IPS DF 4.7 (cell line): ENCODE measurements around the gene EPS15.
"Not testable (repeated sequence)": the region's sequence is repeated elsewhere in the genome, so short reads cannot be mapped to it uniquely, and the experiment has no call there.

ENCODE experiments used
- DNase-seq: peaks from one replicate; pipeline ENCODE4 v3.0.0-alpha.2; 2013; ENCODE audit warnings: low spot score; ENCODE audit errors: extremely low read depth

Gene EPS15

DNA sequence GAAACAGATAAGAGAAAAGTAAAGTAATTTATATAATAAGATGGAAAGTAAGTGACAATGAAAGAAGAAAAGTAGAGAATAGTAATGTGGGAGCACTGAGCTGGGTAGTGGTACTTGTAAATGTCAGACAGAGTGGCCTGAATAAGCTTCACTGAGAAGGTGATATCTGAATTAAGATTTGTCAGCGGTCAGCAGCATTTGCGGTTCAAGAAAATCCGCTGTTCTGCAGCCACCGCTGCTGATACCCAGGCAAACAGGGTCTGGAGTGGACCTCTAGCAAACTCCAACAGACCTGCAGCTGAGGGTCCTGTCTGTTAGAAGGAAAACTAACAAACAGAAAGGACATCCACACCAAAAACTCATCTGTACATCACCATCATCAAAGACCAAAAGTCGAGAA is 132.8 kb downstream of the EPS15 start:
- not testable (repeated sequence) for DNase-seq

GRCh38 chr1:51385776-51386175 is 133.3 kb downstream of the EPS15 start:
- DNase-seq = no peak

GRCh38 chr1:51381964-51382363 is 137.1 kb downstream of the EPS15 start:
- no peak for DNase-seq

DNA sequence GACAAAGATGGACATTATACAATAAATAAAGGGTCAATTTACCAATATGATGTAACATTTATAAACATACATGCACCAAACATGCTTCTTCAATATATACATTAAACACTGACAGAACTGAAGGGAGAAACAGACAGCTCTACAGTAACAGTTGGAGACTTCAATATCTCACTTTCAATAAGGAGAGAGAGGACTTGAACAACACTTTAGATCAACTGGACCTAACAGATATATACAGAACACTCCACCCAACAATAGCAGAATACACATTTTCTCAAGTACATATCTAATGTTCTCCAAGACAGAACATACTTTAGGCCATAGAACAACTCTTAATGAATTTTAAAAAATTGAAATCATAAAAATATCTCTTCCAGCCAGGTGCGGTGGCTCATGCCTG is 138.1 kb downstream of the EPS15 start:
- no peak for DNase-seq

- no peak for DNase-seq
Measured at GRCh38 chr1:51378871-51379270, 140.2 kb downstream of the EPS15 start.

DNA sequence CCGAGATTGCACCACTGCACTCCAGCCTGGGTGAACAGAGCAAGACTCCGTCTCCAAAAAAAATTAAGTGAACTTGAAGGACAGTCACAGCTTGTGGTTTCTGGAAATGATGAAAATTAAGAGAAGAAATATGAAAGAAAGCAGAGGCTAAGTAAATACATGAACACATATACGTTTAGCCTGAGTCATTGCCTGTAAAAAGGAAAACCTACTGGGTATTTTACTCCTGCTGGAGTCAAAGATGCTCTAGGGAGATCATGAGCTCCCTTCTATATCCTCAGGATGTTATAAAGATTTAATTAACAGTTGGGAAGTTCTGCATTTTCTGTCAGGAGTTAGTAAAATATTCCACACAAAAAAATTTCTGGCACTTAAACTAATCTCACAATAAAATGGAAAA is 145.2 kb downstream of the EPS15 start:
- DNase-seq = no peak

DNA sequence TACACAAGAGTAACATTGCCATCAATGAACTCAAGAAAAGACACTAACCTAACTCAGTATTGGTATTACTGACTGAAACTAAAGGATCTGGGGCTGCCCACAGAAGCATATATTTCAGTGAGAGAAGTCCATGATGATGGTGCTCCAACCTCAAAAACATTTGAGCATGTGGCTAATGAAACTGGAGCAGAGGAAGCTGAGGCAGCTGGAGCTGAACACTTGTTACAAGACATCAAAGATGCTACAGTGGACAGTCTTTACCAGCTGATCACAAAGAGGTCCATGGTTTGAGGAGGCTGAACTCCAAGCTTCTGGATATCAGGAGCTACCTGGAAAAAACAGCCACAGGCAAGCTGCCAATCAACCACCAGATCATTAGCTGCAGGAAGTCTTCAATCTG is 146.5 kb downstream of the EPS15 start:
- DNase-seq = no peak

DNA sequence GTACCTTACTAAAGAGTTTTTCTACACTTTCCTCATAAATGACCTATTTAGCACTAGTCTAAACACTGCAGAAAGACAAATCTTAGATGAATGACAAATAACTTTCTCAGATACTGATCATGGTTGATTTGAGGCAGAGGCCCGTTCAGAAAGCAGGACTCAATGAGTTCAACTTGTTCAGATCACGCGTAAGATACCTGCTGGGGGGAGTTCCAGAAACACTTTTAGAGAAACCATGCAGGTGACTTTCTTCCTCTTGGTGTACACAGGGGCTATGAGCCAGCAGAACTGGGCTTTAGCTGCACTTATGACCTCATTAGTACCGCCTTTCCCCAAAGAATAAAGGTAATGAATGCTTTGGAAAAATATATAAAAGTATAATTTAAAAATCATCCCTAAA is 149.9 kb downstream of the EPS15 start:
- DNase-seq = no peak

GRCh38 chr1:51365774-51366173 is 153.3 kb downstream of the EPS15 start:
- DNase-seq = no peak

DNA sequence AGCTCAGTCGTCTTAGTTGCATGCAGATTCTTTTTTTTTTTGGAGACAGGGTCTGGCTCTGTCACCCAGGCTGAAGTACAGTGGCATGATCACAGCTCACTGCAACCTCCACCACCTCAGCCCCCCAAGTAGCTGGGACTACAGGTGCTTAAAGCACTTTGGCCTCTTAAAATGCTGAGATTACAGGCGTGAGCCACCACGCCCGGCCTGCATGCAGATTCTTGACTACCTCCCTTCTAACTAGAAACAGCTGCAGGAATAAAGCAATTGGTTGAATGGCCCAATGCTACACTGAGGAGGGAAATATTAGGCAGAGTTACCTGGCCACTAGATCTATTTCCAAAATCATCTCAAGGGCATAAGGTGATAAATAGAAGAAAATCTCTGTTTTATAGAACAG is 159.2 kb downstream of the EPS15 start:
- DNase-seq = no peak

GRCh38 chr1:51355382-51355781 is 163.7 kb downstream of the EPS15 start:
- no peak for DNase-seq

DNA sequence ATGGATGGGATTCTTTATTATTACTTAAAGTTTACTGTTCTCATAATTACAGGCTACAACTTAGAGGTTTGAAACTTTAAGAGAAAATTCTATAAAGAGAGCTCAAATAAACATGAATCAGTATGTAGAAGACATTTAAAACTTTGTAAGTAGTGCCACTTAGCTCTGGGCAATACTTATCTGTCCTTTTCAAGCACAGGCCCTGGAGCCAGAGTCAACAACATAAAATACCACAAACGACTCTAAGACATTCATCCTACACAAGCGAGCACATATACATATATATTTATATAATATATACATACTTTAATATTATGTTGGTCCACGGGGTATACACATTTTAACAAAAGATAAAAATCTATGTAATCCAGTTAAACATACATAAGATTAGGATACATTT is 164.7 kb downstream of the EPS15 start:
- DNase-seq = no peak

DNA sequence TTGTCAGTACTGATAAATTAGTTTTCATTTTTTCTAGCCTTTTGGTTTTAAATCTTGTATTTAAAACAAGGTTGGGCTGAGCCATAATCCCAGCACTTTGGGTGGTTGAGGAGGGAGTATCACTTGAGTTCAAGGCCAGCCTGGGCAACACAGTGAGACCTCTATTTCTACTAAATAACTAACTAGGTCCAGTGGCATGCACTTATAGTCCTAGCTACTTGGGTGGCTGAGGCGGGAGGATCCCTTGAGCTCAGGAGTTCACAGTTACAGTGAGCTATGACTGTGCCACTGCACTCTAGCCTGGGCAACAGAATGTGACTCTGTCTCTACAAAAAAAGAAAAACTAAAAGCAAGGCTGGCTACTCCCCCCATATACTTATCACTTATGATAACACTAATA is 167.2 kb downstream of the EPS15 start:
- DNase-seq = no peak

DNA sequence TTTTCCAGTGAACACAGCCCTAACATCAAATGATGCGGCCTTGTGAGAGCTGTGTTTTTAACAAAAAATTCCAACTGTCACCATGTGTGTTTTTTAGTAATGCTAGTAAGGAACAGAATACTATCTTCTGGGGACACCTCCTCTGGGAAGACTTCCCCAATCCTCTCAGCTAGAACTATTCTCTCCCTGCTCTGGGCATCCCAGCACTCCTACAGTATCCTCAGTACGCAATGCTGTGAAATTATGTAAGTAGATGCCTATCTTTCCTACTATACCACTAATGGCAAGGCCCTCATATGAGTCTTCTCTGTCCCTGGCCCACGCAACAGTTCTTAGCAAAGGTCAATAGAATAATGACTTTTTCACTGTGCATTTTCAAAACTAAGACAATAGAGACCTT is 169.2 kb downstream of the EPS15 start:
- DNase-seq = no peak

DNA sequence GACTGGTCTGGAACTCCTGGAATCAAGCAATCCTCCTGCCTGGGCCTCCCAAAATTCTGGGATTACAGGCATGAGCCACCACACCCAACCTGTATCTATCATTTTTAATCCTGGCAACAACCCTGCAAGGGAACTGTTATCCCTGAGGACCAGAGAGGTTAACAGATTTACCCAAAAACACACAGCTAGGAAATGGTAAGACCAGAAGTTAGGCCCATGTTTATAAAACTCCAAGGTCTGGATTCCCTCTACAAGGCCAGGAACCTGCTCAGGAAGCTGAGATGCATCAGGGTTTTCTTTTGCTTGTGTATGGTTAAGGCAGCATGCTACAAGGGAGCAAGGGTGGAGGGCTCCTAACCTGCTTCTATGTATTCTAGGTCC is 170.9 kb downstream of the EPS15 start:
- DNase-seq = no peak

- no peak for DNase-seq
Measured at GRCh38 chr1:51347398-51348146, 171.5 kb downstream of the EPS15 start.

GRCh38 chr1:51346086-51346942 is 172.8 kb downstream of the EPS15 start:
- DNase-seq = no peak

DNA sequence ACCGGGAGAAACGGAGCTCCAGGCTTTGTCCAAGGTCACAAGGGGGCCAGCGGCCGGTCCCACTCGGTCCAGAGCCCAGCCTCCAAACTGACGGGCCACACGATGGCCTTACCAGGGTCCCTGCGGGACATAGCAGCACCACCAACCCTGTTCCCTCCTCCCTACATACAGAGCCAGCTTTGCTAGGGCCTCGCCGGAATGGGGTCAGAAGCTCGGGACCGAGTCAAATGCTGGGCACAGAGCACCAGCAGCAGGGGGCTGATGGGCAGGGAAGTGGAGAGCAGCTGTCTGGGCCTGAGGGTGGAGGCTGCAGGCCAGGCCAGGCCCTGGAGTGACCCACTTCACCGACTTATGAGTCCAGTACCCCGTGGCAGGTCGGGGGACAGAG is 173.8 kb downstream of the EPS15 start:
- no peak for DNase-seq

- no peak for DNase-seq
Measured at GRCh38 chr1:51344602-51345299, 174.3 kb downstream of the EPS15 start.

DNA sequence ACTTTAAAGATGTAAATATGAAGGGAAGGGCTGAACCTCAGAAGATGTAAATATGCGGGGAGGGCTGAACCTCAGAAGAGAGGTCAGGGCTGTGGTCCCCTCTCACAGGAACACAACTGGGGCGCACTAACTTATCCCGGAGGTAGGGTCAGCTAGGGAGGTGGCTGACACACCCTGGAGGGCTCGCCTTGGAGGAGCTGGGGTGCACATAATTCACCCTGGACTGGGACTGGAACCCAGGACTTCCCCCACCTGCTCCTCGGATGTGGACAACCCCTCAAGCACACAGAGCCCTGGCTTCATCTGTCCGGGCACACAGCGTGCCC is 174.8 kb downstream of the EPS15 start:
- DNase-seq = no peak

DNA sequence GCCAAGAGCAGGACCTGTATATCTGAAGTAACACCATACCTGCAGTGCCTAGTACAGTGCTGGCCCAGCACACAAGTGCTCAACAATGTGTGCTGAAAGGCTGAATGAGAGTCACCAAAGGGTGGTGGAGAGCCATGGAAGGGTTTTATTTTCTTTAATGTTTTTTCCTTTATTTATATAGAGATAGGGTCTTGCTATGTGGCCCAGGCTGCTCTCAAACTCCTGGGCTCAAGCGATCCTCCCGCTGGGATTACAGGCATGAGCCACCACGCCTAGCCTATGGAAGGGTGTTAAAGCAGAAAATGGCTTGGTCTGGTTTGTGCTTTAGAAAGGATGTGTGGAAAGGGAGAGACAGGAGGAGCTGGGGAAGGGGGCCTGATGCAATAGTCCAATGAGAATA is 175.4 kb downstream of the EPS15 start:
- DNase-seq = no peak

GRCh38 chr1:51342591-51343206 is 176.4 kb downstream of the EPS15 start:
- DNase-seq = no peak
